DMS 273 (cell line): ENCODE measurements around the gene GDPGP1.

Experiments used
- DNase-seq: peaks from one replicate; lab custom pipeline; 2025; ENCODE audit not compliant: unreplicated experiment; lab: John Stamatoyannopoulos, UW

The GDPGP1 gene

GRCh38 chr15:90225047-90225446 lies 9.0 kb upstream of the GDPGP1 start:
- no peak for DNase-seq

DNA sequence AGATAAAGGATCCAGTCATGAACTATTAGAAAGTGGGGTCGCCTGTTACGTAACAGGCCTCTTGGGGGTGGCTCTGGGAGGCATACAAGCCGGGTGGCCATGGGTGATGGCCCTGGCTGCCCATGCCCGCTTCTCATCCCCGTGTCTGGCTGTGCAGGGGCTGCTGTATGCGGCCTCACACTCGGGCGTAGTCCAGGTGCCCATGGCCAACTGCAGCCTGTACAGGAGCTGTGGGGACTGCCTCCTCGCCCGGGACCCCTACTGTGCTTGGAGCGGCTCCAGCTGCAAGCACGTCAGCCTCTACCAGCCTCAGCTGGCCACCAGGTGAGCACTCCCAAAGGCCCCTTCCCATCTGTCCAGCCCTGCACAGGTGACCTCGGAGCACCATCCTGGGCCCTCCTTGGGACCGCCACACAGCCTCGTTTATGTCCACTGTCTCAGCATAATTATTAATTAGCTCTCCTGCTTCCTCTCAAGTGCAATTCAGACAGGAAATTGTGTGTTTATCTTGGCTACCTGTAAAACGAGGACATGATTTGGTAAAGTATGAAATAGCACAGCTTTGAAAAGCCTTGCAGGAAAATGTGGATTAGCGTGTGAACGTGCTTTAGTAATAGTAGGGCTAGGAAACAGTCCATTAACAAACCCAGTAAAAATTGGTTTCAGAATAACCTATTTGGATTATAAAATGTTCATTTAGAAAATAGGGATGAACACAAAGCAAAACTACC lies 8.3 kb upstream of the GDPGP1 start:
- no peak for DNase-seq

GRCh38 chr15:90227336-90227735 lies 6.7 kb upstream of the GDPGP1 start:
- no peak for DNase-seq

GRCh38 chr15:90227816-90228772 lies 5.9 kb upstream of the GDPGP1 start:
- DNase-seq: no peak

- DNase-seq: no peak
Measured at GRCh38 chr15:90228960-90229359, 5.0 kb upstream of the GDPGP1 start.

DNA sequence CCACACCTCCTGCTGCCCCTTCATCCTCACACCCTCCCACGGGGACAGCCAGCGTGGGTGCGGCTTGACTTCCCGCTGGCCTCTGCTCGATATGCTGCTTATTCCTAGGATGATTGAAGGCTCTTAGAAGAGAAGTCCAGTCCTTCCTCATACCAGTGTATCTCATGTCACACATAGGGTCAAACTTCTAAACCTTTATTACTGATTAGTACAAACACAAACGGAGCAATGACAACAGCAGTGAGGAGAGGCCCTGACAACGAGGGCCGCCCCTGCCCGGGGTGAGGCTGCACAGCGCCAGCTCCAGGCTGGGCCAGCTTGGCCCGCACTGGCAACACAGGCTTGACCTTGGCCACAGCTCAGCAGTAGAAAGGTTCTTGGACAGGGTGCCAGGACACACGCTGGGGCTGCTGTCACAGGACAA lies 3.9 kb upstream of the GDPGP1 start:
- DNase-seq: no peak

DNA sequence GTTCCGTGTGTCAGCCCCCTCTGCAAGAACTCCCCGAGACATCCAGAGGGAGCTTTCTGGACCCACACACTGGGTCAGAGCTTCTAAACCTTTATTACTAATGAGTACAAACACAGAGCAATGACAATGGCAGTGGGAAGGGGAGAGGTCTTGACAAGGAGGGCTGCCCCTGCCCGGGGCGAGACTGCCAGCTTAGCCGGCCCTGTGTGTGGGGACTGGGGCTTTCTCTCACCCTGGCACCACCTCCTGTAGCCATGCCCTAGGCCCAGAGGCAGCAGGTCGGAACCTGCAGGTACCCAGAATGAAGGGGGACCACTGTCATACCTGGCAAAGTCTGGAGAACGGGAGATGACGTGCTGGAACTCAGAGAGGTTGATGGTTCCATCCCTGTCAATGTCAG lies 3.4 kb upstream of the GDPGP1 start:
- DNase-seq: no peak

GRCh38 chr15:90231028-90232017 lies 2.7 kb upstream of the GDPGP1 start:
- DNase-seq: no peak

DNA sequence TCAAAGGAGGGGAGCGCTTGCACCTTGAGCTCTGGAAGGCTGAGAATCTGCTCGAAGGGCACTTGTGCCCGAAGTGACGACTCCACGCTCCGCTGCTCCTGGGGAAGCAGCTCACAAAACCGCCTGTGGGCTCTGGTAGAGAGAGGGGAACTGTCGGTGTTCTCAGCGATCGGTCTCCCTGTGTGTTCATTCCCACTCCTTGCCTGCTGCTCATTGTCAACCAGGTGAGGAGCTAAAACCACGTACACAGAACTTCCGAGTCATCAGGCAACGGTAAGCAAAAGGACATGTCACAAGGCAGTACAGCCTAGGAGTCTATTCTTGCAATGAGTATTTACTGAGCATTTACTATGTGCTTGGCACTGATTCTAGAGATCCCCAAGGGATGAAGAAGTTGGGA lies 1.8 kb upstream of the GDPGP1 start:
- no peak for DNase-seq

DNA sequence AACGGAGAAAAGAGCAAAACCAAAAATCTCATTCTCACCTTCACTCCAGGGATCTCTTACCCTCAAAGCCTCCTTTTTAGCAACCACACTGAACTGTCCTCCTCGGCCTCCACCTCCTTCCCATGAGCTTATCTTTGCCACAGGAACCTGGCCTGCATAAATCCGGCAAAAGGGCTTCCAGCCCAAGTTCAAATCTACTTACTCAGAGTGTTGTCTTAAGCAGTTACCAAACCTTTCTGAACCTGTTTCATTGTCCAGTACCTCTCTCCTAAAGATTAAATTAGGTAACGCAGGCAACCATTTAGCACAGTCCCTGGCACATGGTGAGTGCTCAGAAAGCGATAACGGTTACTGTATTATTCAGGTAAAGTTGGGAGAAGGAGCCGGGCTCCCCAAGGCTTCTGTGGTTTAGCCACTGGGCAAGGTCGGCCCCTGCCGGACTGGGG lies 1.0 kb upstream of the GDPGP1 start:
- no peak for DNase-seq

GRCh38 chr15:90233387-90234095 lies 468 bp upstream of the GDPGP1 start, which contains the start of gene CIB1:
Gene CIB1, minus strand, starts transcription at chr15:90233941. Its CDS starts 56 bp downstream, at chr15:90233885.
- DNase-seq: peak; percentile 95

DNA sequence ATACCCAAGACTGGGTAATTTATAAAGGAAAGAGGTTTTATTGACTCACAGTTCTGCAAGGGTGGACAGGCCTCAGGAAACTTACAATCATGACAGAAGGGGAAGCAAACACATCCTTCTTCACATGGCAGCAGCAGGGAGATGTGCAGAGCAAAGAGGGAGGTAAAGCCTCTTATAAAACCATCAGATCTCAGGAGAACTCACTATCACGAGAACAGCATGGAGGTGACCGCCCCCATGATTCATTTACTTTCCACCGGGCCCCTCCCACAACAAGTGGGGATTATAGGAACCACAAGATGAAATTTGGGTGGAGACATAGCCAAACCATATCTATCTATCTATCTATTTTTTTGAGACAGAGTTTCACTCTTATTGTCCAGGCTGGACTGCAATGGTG lies 5.4 kb downstream of the GDPGP1 start:
- no peak for DNase-seq

- peak; percentile 63 for DNase-seq
Measured at GRCh38 chr15:90240856-90241255, 6.8 kb downstream of the GDPGP1 start.

DNA sequence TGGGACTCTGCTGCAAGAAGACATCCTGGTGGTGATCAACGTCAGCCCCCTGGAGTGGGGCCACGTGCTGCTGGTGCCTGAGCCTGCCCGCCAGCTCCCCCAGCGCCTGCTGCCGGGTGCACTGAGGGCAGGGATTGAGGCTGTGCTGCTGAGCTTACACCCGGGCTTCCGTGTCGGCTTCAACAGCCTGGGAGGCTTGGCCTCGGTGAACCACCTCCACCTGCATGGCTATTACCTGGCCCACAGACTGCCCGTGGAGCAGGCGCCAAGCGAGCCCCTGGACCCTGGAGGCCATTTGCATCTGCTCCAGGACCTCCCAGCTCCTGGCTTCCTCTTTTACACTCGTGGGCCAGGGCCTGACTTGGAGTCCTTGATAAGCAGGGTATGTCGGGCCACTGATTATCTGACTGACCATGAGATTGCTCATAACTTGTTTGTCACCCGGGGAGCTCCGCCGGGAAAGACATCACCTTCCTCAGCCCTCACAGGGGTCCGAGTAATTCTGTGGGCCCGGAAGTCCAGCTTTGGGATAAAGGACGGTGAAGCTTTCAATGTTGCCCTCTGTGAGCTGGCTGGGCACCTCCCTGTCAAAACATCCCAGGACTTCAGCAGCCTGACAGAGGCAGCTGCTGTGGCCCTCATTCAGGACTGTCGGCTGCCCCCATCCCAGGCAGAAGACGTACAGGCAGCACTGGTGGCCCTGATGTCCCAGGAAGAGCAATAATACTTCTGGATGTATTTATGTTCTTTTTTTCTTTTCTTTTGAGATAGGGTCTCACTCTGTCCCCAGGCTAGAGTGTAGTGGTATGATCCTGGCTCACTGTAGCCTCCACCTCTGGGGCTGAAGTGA lies 7.6 kb downstream of the GDPGP1 start:
- peak; percentile 47 for DNase-seq

- DNase-seq: no peak
Measured at GRCh38 chr15:90243943-90244639, 10.1 kb downstream of the GDPGP1 start.

GRCh38 chr15:90248789-90249202 lies 14.8 kb downstream of the GDPGP1 start:
- DNase-seq: peak; percentile 5

GRCh38 chr15:90249203-90249863 lies 15.3 kb downstream of the GDPGP1 start, which contains the start of gene TTLL13:
Gene TTLL13, plus strand, starts transcription at chr15:90249556. Its CDS starts 1,075 bp downstream, at chr15:90250631.
- DNase-seq: peak; percentile 93

DNA sequence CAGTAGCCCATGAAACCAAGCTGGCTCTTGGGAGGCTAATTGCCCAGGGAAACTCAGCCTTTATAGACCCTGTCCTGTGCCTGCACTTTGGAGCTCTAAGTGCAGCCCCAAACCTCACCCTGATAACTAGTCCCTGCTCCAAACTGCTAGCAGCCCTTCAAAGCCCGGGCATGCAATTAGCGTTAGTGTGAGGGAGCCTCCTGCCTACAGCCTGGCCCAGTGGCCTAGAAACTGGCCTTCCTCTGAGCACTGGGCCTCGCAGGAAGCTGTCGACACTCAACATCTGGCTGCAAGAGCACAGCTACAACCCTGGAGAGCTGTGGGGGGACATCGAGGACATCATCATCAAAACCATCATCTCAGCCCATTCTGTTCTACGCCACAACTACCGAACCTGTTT lies 23.8 kb downstream of the GDPGP1 start:
- DNase-seq: no peak
